Activated CD4-positive, alpha-beta T cell treated with anti-CD3 and anti-CD28 coated beads, Interleukin-10, Interleukin-2, amounts not matched to agents 100 ng/mL and 50 ng/mL, durations not matched to agents 16 hours and 8 hours (primary cell): ENCODE results near the gene DAZAP1.
"Not testable (repeated sequence)": the region's sequence is repeated elsewhere in the genome, so short reads cannot be mapped to it uniquely, and the experiment has no call there.

Experiments
- DNase-seq: peaks from one replicate; pipeline ENCODE4 v3.0.0-alpha.2; 2020

Gene DAZAP1

DNA sequence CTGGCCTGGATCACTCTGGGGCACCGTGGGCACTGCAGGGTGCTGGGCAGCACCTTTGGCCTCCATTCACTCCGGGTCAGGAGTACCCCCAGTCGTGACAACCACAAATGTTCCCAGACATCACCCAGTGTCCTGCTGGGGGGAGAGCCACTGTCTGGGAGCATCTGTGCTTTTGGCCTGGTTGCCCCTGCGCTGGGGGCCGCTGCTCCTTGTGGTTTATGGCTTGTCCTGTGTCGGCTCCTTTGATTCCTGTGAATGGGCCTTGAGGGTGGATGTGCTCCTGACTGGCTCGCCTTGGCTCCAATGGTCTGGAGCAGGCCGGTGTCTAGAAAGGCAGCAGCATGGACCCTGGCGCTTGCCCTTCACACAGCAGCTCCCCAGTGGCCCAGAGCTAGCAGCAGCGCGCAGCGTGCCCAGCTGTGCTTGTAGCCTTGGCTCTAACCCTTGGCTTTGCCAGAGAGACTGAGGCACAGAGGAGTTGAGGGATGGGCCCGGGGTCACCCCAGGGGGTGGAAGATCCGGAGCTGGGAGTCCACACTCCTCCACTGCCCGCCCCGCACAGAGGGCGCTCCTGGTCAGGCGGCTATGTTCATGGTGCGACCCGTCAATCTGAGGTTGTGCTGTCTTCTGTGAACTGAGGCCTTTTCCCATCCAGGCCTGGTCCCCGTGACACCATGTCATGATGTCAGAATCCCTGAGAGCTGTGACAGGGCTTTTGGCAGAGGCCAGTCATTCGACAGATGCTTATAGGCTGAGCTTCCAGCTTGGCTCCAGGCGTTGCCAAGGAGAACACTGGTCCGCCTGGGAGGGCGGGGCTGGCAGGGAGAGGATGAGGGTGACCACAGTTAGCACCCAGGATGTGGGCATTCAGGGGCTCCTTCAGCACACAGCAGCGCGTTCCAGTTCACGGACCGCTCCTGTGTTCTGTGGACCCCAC lies 4.1 kb downstream of the DAZAP1 start:
- peak; percentile 49 for DNase-seq

DNA sequence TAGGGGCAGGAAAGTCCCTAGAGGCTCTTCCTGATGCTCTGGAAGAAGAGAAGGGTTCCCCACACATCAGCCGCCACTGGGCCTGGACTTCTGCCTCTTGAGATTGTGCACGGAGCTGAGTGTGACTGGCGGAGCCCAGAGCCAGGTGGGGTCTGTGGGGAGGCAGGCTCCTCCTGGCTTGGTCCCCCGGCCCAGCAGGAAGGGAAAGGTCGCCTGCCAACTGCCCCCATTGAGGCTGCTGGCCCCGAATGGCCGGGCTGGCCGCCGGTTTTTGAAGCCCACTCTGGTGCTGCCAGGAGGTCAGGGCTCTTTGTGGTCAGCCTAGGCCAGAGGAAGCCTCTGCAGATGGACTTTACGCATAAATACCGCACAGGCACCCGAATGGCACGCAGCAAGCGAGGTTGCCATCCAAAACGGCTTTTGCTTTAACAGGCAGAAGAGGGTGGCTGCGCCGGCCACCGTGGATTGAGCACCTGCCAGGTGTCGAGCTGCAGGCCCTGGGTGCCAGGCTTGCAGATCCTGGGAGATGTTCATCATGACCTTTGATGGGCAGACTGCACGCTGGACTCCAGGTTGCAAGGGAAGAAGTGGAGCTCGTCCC lies 5.0 kb downstream of the DAZAP1 start:
- DNase-seq: no peak

DNA sequence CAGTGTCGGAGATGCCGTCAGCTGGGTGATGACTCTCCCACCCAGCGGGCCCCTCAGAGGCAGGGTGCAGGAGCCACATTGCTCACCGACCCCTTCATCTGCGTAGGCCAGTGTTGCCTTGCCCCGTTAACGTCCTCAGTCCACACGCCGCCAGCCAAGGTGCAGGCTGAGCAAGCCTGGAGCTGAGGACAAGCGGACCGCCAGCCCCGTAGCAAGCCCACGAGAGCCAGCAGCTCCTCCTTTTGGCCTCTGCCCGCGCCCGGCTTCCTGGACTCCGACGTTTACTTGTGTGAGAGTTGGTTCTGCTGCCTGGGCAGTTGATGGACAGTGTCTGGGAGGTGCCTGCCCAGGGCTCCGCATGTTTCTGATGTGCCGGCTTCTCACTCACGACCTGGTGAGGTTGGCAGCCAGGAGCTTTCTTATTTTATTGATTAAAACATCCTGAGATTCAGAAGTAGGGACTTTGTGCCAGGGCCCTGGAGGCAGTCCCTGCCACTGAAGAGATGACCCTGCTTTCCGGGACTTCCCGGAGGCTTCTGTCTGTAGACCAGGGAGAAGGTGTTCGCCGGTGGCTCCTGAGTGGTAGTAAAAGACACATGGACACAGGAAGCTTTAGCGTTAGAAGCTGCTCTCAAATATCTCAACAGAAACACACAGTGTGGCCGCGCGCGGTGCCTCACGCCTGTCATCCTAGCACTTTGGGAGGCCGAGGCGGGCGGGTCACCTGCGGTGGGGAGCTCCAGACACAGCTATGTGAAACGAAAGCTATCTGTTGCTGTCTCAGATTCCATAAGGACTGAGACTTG lies 5.8 kb downstream of the DAZAP1 start:
- DNase-seq: no peak

DNA sequence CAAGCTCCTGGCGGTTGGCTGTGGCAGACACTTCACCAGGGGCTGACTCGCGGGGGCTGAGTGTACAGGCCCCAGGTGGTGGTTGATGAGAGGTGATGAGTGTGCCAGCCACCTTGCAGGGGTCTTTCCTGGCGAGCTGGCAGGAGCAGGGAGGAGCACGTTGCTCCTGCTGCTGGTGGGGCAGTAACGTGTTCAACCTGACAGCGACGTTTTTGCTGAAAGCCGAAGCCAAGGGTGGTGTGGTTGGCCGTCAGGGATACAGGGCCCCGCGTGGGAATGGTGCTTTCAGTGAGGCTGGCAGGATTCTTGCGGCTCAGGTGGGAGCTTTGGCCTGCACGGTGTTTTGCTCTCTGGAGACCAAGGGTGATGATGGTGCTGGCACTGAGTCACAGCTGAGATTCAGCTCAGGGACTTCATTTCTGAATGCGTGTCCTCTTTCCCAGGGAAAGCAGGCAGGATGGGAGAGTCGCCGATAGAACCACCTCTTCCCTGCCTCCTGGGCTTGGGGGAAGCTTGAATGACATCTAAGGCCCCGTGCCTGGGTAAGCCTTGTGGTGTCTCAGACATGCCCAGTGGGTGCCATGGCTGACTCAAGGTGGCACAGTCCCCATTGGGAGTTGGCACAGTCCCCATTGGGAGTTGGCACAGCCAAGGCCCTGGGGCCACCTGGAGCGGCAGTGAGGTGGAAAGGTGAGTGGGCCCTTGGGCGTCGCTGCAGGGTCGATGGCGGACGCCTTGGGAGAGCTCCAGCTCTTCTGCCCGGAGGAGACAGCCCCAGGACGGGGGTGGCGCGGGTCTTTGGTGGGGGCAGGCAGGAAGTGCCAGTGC lies 8.8 kb downstream of the DAZAP1 start:
- no peak for DNase-seq

DNA sequence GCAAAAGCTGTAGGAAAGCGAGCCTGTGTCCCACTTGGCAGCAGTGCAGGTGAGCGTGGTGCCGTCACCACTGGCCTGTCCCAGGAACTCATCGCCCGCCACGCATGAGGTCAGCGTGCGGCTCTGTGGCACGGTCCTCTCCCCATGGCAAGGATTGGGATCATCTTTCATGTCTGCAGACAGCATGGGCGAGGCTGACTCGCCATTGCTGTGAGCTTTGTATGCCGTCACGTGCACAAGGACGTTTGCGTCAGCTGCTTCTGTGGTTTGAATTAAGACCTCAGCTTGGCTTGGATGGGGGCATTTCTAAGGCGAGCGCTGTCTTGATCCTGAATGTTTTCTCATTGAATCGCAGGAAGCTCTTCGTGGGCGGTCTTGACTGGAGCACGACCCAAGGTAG lies 9.8 kb downstream of the DAZAP1 start:
- no peak for DNase-seq

DNA sequence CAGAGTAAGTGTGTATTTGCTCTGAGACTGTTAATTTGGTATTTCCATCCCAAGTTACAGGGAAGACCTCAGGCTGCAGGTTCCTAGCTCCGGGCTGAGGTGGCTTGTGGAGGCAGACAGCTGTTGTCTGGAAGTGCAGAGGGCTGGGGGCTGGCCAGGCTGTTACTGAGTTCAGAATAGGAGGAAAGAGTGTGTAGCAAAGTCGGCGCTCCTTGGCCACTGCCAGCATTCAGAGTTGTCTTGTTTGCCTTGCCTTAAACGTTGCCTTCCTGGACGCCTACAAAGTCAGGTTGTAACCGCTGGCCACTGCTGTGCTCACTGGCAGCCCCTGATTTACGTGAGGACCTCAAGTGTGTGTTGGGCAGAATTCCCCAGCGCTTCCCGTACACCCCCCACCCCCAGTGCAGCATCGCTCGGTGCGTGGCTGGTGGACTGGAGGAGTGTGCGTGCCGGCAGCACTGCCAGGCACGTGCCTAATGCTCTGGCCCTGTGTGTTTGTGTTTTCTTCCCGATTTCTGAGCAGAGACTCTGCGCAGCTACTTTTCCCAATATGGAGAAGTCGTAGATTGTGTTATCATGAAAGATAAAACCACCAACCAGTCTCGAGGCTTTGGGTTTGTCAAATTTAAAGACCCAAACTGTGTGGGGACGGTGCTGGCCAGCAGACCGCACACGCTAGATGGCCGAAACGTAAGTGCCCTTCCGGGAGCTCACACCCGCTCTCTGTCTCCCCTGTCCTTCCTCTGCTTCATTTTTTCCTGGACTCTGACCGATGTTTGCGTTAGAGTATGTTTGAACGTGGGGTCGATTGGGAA lies 10.5 kb downstream of the DAZAP1 start:
- DNase-seq: no peak

DNA sequence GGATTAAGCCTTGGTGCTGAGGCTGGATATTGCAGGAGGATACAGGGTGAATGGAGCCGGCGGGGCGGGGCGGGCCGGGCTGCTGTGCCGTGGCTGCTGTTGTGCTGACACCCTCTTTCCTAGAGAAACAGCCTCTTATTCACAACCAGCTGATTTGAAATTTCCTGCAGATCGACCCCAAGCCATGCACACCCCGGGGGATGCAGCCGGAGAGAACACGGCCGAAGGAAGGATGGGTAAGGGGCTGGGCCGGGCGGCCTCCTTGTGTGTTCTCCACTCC lies 11.1 kb downstream of the DAZAP1 start:
- no peak for DNase-seq

DNA sequence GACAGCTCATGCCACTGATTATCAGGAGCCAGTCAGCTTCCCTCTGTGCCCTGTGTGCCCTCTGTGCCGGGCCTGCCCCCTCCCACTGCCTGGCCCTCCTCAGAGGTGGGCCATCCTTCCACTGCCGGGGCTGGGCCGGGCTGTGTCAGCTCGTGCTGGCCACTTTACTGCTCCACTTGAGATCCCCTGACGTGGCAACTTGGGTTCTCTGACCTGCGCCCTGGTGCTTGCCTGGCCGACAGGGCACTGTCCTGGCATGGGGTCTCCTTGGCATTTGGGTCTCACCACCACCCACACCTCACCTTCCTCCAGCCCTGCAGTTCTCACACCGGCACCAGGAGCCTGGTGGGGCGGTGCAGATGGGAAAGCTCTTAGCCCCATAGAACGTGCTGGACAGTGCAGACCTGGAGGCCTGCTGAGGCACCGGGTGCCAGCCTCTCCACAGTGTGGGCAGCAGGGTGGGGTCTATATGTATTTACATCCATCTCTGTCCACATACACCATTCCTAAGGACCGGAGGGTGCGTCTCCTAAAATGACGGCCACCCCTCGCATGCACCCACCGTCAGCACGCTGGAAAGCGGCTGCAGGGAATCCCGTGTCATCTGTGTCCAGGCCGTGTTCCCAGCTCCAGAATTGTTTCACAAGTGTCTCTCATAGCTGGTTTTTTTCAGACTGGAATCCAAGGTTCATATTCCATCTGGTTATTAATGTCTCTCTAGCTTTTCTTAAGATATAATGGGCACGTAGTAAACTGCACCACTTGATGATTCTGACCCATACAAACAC lies 11.8 kb downstream of the DAZAP1 start:
- DNase-seq: no peak

DNA sequence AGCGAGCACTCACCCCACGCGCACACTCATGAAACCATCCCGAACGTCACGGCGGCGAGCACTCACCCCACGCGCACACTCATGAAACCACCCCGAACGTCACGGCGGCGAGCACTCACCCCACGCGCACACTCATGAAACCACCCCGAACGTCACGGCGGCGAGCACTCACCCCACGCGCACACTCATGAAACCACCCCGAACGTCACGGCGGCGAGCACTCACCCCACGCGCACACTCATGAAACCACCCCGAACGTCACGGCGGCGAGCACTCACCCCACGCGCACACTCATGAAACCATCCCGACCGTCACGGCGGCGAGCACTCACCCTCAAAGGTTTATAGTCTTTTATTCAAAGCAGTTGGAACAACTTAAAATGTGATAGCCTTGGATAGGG lies 12.7 kb downstream of the DAZAP1 start:
- DNase-seq: not testable (repeated sequence)

DNA sequence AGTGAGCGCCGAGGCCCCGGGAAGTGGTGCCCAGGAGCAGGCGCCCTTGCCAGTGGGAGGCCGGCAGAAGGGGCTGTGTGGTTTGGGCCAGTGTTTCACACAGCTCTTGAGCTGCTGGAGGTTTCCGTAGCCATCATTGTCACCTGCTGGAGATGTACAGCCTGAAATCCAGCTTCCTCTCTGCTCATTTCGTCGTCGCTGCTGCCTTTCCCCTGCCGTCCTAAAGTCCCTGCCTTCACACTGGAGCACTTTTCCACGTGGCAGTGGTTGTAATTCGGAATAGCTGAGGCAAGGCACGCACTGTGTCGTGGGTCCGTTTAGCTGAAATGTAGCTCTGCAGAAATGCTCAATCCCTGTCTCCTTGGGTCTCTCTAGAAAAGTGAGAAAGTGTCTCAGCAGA lies 13.2 kb downstream of the DAZAP1 start:
- no peak for DNase-seq

DNA sequence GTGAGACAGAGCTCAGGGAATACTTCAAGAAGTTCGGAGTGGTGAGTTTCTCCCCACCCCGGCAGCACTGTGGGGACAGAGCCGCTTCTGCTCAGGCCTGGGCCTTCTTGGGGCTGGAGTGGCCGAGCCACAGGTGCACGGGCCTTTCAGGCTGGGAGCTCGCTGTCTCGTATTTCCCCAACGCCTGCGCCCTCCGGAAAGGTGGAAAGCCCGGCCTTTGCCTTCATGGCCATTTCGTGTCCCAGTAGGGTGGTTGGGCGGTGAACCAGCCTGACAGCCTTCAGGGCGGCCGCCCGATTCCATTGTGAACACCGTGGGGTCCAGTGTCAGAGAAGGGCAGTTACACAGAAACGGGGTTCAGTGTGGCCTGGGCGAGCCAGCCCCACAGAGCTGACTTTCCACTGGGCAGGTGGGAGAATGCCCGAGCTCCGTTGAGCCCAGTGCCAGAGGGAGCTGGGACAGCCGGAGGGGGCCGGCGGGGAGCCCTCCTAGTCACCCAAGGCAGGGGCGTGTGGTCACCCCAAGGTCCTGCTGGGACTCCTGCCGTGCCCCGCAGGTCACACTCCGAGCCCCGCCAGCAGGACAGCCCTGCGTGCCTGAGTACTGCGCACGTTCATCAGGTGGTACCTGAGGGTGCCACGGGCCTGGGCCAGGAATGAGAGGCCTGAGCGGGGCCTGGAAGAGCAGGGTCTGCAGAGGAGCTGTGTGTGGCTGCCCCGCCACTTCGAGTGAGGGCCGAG lies 14.0 kb downstream of the DAZAP1 start:
- DNase-seq: no peak

DNA sequence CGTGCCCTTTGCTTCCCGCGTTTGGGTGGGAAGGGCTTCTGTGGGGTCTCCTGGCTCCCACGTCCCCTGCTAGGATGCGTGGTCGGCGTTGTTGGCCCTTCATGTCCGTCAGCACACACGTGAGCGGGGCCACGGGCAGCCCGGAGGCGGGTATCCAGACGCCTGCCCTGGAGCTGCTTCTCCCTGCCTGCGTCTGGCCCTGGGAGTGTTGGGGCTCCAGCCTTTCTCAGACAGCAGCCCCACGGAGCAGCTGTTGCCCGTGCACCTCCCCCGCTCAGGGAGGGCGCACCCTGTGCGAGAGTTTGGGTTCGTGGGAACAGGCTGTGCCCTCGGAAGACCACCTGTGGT lies 14.5 kb downstream of the DAZAP1 start:
- no peak for DNase-seq

DNA sequence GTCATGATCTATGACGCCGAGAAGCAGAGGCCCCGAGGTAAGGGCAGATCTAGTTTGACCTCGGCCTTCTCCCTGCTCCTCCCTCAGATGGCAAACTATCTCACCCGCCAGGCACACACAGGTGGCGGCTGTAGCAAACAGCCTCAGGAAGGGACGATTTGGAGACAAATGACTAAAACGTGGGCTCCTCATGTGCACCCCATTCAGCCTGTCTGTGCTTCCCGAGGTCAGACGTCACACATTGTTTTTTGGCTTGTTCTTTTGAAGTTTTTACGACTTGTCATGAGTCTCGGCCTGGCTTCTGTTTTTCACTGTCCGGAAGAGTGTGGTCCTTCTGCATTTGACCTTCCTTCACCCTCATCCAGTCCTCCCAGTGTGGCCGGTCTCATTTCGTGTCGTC lies 15.0 kb downstream of the DAZAP1 start:
- DNase-seq: no peak

DNA sequence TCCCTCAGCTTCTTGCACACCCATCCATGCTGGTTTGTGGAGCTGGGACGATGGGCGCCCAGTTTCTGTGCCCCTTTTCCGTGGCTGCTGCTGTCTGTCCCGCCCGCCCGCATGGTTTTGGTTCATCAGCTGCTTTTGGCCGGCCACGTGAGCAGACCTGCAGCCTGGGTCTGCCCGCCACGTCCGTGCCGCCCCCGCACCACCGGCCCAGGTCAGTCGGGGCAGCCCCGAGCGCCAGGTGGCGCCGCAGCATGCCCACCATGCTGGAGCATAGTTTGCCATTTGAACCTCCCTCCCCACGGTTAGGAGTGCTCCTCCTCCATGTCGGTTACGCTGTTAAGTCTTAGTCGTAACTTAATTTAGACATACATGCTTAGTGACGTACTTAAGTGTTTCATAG lies 15.6 kb downstream of the DAZAP1 start:
- no peak for DNase-seq

DNA sequence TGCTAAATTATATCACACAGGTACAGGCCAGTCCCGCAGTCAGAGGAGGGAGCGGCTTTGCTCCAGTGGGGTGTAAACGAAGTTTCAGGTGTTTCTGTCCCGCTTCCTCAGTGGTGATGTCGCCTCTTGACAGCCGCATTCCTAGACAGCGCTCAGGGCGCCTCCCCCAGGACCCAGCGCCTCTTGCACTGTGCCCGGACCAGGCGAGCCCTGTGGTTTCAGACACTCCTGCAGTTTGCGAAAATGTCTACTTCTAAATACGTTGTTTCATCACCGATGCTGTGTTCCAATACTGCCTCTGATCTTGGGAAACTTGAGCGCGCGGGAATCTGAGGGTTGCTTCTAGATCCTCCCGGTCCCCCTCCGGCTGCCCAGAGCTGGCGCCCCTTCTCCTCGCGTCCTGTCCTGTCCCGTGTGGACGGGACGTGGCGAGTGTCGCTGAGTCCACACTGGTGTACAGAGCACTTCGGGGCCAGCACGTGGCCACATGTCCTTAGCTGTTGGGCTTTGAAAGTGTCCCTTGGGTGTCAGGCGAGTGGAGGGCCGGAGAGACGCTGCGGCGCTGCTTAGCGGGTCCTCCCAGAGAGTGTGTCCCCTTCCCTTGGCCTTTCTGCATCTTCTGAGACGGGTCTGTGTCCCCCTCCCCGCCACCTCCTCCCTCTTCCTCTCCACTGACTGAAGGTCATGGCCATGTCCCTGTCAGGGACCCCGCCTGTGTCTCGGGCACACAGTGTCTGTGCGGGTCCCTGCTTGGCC lies 16.2 kb downstream of the DAZAP1 start:
- DNase-seq: no peak

DNA sequence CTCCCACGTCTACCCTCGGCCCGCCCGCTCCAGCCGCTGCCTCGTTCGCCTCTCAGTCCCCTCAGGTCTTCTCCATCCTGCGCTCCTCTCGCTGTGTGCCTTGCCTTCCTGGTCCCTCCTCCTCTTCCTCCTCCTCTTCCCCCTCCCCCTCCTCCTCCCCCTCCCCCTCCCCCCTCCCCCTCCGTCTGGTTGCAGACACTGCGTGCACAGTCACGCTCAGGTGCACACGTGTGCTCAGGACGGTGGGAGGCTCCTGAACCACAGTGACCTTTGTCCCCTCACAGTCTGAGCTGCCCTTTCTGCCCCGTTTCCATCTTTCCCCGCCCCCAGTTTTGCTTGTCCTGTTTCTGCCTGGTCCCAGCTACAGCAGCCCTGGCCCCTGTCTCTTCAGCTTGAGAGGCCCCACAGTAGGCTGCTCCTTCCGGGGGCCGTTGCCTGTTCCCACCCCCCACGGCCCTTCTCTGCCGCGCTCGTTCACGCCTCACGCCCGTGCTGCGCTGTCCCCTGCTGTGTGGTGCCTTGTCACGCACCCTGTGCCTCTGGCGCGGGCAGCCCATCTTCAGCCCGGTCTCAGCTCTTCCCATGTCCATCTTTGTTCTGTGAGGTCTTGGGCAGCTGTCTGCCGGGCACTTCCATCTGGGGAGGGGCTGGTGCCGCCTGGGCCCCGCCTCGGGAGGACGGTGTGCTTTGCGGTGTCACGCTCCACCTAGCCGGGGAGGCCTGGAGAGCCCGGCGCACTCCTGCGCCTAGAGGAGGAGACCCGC lies 17.0 kb downstream of the DAZAP1 start:
- no peak for DNase-seq

DNA sequence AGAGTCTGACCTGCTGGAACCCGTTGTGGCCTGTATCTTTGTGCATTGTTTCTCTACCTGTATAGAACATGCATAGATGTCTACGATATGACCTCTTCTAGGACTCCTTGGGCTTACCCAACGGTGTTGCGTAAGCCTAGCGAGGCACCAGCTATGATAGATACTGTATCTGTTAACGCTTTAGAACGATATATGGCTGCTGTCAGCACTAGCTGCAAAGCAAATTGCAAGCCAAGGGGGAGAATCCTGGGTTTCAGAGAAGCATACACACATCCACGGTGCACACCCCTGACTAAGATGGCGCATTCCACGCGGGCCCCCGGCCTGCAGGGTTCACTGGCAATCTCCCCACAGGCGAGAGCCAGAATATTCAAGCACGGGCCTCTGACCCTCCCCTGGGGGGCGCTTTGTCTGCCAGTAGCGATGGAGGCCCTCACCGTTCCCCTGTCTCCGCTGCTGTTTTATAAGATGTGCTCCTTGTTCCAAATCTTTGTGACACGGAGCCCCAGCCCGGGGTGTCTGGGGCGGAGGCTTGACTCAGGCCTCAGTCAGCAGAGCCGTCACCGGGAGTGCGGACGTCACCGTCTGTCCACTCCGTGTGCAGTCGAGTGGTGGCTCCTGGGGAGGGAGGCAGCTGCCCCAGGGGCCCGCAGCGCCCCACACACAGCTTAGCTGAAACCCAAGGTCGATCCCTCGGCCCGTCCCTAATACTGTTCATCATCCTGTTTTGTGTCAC lies 17.9 kb downstream of the DAZAP1 start:
- no peak for DNase-seq

DNA sequence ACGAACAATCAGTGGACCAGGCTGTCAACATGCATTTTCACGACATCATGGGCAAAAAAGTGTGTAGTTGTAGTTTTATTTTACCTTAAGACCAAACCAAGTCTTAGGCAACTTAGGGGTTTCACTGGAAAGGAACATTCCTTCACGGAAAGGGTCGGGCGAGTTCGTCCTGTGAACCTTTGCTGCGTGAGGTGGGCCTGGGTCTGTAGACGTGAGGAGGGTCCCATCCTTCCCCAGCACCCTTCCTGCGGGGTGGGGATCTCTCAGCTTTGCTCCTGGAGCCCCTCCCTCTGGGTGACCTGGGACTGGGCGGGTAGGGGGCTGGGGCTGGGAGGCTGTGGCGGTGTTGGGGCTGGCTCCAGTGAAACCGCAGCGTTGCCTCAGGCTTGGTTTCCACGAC lies 18.5 kb downstream of the DAZAP1 start:
- DNase-seq: no peak
